Stimulated activated CD8-positive, alpha-beta memory T cell treated with anti-CD3 and anti-CD28 coated beads, Interleukin-12 subunit alpha, Interleukin-12 subunit beta, amount 100 ng/mL, for 24 hours (primary cell): ENCODE data around the gene SLC44A5.
"Not testable (repeated sequence)": the region's sequence is repeated elsewhere in the genome, so short reads cannot be mapped to it uniquely, and the experiment has no call there.

Source experiments
- DNase-seq: peaks from one replicate; pipeline ENCODE4 v3.0.0-alpha.2; 2020; ENCODE audit errors: extremely low read depth

The SLC44A5 gene

GRCh38 chr1:75373542-75374159, 237.3 kb downstream of the SLC44A5 start:
- no peak for DNase-seq

DNA sequence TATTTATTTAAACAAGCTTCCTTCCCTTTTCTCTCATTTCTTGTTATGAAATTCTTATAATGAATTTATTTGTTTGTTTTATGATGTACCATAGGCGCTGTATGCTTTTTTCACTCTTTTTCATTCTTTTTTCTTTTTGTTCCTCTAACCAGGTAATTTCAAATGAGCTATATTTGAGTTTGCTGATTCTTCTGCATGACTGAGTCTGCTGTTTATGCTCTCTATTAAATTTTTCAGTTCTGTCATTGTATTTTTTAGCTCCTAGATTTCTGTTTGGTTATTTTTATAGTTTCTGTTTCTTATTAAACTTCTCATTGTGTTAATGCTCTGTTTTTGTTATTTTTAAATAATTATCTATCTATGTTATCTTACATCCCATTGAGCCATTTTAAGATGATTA, 244.3 kb downstream of the SLC44A5 start:
- DNase-seq, result no peak

- no peak for DNase-seq
Measured at GRCh38 chr1:75361260-75361659, 249.7 kb downstream of the SLC44A5 start.

GRCh38 chr1:75354267-75354666, 256.6 kb downstream of the SLC44A5 start:
- not testable (repeated sequence) for DNase-seq

DNA sequence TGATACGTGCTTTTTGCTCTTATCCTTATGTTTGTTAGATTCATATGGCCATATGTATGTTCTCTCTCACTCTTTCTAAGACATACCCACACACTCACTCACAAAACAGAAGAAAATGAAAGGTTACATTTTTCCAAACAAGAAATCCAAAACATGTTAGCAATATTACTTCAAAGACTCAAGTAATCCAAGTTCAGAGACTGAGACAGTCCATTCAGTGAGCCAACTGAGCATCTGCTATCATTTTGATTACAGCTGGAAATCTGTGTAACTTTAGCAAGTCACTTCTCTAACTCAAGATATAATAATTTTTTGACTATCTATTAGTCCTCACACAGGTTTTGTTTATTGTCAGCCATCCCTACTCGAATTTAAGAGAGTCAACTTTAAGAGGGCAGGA, 257.9 kb downstream of the SLC44A5 start:
- DNase-seq, result no peak

GRCh38 chr1:75345538-75346292, 265.2 kb downstream of the SLC44A5 start:
- no peak for DNase-seq

DNA sequence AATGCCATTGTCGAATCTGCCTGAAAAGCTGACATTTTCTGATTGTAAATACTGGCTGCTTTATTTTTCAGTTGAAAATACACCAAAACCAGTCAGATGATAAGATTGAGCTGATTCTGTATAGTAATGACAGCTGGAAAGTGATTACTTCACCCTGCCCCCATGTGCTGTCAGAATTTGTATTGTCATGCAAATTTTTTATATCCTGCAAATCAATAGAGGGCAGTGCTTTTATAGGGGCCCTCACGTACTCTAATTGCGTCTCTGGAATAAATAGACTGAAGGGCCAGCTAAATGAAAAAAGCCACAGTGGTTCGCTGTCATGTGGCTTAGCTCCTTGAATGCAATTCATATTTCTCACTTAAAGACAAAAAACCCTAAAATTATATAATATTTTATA, 268.1 kb downstream of the SLC44A5 start:
- DNase-seq, result no peak

GRCh38 chr1:75341537-75341936, 269.4 kb downstream of the SLC44A5 start:
- no peak for DNase-seq

DNA sequence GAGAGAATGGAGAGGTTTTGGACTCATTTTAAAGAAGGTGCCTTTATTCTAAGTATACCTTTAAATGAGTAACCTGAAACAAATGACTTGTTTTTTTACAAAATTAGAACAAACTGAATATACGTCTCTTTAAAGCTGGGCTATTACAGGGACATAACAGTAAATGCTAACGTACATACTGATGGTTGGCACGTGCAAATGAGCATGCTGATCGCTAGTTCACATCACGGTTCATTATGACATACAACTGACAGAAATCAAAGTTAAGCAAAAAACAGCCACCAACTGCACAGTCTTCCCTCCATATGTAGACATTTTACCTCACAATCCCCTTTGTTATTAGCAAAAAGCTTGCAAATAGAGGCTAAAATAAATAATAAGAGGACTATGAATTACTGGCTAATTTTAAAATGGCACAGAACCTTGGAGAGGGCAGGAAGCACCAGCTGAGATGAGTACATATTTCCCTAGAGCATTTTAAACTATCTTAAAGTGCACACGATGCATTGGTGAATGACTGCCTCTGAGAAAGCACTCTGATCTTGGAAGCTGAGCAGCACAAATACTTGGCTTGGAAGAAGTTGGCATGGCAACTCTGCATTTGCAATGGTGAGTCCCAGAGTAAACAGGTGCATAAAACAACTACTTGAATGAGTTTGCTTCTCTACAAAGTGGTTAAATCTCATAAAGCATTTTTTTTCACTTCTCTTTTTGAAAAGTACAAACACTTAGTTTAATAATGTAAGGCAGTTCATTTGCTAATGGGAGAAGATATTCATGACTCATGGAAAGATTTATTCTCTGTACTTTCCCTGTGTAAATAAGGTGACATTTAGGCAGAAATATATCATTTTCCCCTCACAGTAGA, 272.1 kb downstream of the SLC44A5 start:
- DNase-seq, result no peak

DNA sequence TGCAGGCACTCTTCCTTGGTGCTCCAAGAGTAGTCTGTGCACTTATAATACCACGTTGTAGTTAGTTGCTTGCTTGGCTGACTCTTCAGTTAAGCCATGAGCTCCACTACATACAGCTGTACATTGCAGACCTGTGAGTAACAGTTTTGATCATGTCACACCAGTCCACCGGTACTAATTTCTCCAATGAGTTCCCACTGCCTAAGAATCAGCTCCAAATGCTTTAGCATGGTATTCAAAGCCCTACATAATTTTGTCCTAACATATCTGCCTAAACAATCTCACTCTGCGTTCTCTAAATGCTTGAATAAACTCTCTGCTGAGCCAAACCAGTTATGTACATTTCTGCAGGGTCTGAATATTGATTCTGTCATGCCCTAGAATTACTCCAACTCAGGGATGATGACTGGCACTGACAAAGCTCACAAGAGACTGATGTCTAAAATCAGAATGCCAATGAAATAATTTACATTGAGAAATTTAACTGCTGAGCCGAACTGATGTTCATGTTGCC, 276.0 kb downstream of the SLC44A5 start:
- no peak for DNase-seq

DNA sequence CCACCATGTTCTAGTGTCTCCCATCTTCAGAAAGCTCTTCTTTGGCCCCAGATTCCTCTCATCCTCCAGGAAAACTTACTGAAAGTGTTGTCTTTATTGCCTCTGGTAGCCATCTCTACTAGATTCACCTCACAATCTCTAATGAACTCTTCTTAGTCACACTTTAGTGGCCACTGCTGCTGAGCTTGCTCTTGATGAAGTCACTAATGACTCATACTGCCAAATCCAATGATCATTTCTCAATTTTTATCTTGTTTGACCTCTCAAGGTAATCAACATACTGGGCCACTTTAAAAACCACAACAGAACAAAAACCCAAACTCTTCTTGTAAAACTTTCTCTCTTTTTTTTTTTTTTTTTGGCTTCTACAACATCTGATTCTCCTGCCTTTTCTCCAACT, 280.3 kb downstream of the SLC44A5 start:
- no peak for DNase-seq

DNA sequence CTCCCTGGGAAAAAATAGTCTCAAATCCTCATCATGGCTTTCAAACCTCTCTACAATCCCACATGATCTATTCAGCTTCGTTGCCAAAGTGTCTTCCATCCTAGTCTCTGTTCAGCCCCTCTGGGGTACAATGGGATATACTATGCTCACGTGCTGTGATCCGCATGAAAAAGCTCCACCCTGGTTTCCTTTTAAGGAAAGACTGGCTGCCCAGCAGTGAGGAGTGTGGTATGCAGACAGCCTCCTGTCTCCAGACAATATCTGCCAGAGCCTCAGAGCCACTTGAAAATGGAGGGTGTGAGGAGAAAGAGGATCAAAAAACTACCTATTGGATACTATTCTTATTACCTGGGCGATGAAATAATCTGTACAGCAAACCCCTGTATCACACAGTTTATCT, 282.2 kb downstream of the SLC44A5 start:
- no peak for DNase-seq

- no peak for DNase-seq
Measured at GRCh38 chr1:75327395-75327794, 283.5 kb downstream of the SLC44A5 start.

- no peak for DNase-seq
Measured at GRCh38 chr1:75317976-75318375, 292.9 kb downstream of the SLC44A5 start.

DNA sequence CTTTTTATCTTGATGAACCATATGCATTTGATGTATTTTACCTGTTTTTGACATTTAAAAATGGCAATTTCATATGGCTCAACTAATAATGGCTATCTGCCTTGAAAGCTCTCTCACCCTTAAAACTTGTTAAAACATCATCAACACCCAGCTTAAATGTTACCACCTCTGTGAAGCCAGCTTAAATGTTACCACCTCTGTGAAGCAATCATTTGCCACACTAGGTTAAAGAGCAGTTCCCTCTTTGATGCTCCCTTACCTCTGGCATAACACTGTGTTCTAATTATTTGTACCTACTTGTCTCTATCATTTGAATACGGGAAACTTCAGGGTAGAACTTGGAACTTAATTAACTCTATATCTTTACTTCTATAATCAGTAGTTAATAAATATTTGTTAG, 294.7 kb downstream of the SLC44A5 start:
- no peak for DNase-seq

GRCh38 chr1:75312620-75313019, 298.3 kb downstream of the SLC44A5 start:
- no peak for DNase-seq

- no peak for DNase-seq
Measured at GRCh38 chr1:75310067-75310466, 300.8 kb downstream of the SLC44A5 start.

DNA sequence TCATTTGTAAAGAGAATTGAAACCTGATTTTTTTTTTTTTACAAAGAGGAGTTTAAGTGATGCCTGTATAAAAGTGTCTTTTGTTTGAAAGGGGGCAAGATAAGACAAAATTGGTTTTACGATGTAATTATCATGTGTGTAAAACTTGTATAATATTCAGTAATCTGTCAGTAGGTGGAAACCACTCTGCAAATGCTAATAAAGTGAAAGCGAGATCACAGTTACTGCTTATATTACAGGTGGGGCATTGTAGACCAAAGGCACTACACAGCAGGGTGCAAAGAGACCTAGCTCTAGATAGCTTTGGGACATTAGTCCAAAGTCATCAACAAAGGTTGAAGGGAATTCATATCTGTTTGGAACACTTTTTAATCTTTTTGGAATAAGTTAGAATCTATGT, 302.5 kb downstream of the SLC44A5 start:
- no peak for DNase-seq

GRCh38 chr1:75305061-75305460, 305.9 kb downstream of the SLC44A5 start:
- no peak for DNase-seq

DNA sequence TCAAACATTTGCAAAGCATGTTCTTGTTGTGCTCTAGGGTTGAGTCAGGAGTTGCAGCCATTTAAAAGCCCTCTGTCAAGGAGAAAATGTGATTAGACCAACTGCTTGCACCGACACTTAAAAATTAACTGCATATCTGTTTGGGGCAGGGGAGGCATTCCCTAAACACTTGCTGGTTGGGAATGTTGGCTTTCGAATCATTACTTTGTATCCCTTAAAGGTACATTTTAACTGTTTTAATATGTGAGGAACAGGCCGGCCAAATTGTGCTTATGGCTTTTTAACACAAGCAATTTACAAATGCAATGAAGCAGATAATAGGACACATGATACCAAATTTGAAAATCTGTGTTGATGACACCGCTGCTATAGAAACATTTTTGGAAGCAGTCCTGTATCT, 317.6 kb downstream of the SLC44A5 start:
- DNase-seq, result no peak

GRCh38 chr1:75292013-75292412, 318.9 kb downstream of the SLC44A5 start:
- no peak for DNase-seq

DNA sequence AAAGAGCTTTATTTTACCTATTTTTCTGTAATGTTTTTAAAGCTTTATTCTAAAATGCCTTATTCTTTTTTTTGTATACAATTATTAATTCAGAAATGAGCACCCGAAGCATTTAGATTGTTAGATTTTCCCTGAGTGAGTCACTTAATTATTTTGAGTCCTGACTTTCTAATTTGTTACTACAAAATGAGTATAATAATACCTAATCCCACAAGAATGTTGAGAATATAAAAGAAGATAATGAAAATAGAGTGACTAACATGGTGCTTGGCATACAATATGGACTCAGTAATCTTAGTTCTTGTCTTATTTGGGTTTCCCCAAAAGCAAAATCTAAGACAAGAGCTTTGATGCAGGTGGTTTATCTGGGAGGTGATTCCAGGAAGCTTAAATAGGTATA, 334.5 kb downstream of the SLC44A5 start:
- DNase-seq, result no peak
